AG04449 (cell line): ENCODE results near the gene GPR55.
"Not testable (repeated sequence)": the region's sequence is repeated elsewhere in the genome, so short reads cannot be mapped to it uniquely, and the experiment has no call there.

Experiments used
- CTCF ChIA-PET: fragments of 350-600 bp; formaldehyde crosslinking; extraction: SDS; loops from one replicate; lab custom pipeline; 2021; ENCODE audit warnings: antibody characterized with exemption; lab: Yijun Ruan, JAX
- POLR2A ChIA-PET: fragments of 400-600, 350-600 bp; formaldehyde crosslinking; extraction: SDS; loops from one replicate; lab custom pipeline; 2020; ENCODE audit warnings: antibody characterized with exemption, inconsistent platforms; lab: Yijun Ruan, JAX
- DNase-seq: peaks from one replicate; pipeline ENCODE4 v3.0.0-alpha.2; 2010; ENCODE audit warnings: low read depth, low spot score
- H3K4me3 ChIP-seq: 2 replicates; pipeline ENCODE4 v1.5.1; 2011; ENCODE audit warnings: low read depth, mild to moderate bottlenecking, control low read depth, low read length
- CTCF ChIP-seq: IDR thresholded peaks from one replicate; pipeline ENCODE4 v1.5.1; 2011; ENCODE audit warnings: mild to moderate bottlenecking, moderate library complexity, low read length, control low read depth, inconsistent platforms; ENCODE audit not compliant: insufficient read depth; ENCODE audit errors: missing control alignments

Gene GPR55

GRCh38 chr2:230938098-230938497, 13.1 kb upstream of the GPR55 start:
- no peak for TF ChIP-seq CTCF
- ChIA-PET POLR2A (no interaction called here), CTCF (no interaction called here)

GRCh38 chr2:230937362-230937761, 12.3 kb upstream of the GPR55 start:
- no peak for TF ChIP-seq CTCF
- no peak for DNase-seq
- ChIA-PET CTCF (no interaction called here), POLR2A (no interaction called here)
- no peak overlapping the region for H3K4me3 ChIP-seq

More at GRCh38 chr2:230938098-230938497, 13.1 kb upstream of the GPR55 start:
- no peak overlapping the region for H3K4me3 ChIP-seq
- DNase-seq, result no peak

GRCh38 chr2:230936243-230936642, 11.2 kb upstream of the GPR55 start:
- CTCF ChIA-PET, DNase-seq, H3K4me3 ChIP-seq, POLR2A ChIA-PET: not testable (repeated sequence)

GRCh38 chr2:230935130-230935430, 10.0 kb upstream of the GPR55 start:
- no peak for TF ChIP-seq CTCF
- POLR2A ChIA-PET, result no interaction called here
- CTCF ChIA-PET, result interaction anchor here (1.5 kb wide), 1 partner anchor 38 kb away, joined by 3 read pairs; no protein-coding TSS in a partner anchor
- H3K4me3 ChIP-seq, result no peak overlapping the region
- DNase-seq, result no peak

GRCh38 chr2:230934231-230935129, 9.4 kb upstream of the GPR55 start:
- no peak for TF ChIP-seq CTCF
- CTCF ChIA-PET, result interaction anchor here (1.5 kb wide), 1 partner anchor 37 kb away, joined by 3 read pairs; no protein-coding TSS in a partner anchor
- DNase-seq, result no peak
- H3K4me3 ChIP-seq, result no peak overlapping the region
- POLR2A ChIA-PET, result no interaction called here

- H3K4me3 ChIP-seq, result no peak overlapping the region
- CTCF ChIA-PET, result interaction anchor here (1.5 kb wide), 1 partner anchor 36 kb away, joined by 3 read pairs; no protein-coding TSS in a partner anchor
- no peak for DNase-seq
- TF ChIP-seq CTCF, result no peak
- POLR2A ChIA-PET, result no interaction called here
Measured at GRCh38 chr2:230933521-230934180, 8.6 kb upstream of the GPR55 start.
